Neutrophil (primary cell): Measurements from ENCODE around the gene PRTFDC1.

Source experiments
- H3K27ac ChIP-seq: fragments of 200-600 bp; sonication (generic); 2 replicates; pipeline ENCODE4 v1.5.1; 2016; ENCODE audit warnings: mild to moderate bottlenecking, moderate library complexity
- H3K27me3 ChIP-seq: fragments of 200-600 bp; sonication (generic); 2 replicates; pipeline ENCODE4 v1.6.0; 2016; ENCODE audit warnings: mild to moderate bottlenecking
- H3K36me3 ChIP-seq: fragments of 200-600 bp; sonication (generic); 2 replicates; pipeline ENCODE4 v1.5.1; 2017
- H3K4me1 ChIP-seq, 2 experiments: fragments of 200-600 bp in 1 of 2; sonication (generic) in 1 of 2; 1 replicate in 1 of 2; 2 replicates in 1 of 2; pipeline versions ENCODE4 v1.5.1 to v1.6.1; 2013 to 2016; ENCODE audit warnings: low read depth in 1 of 2, low read length in 1 of 2, mild to moderate bottlenecking in 1 of 2, moderate library complexity in 1 of 2; ENCODE audit not compliant: control insufficient read depth in 1 of 2, insufficient read depth in 1 of 2
- H3K4me3 ChIP-seq, 2 experiments: fragments of 200-600 bp in 1 of 2; sonication (generic) in 1 of 2; 1 replicate in 1 of 2; 2 replicates in 1 of 2; pipeline ENCODE4 v1.5.1; 2013 to 2016; ENCODE audit warnings: low read depth in 1 of 2, low read length in 1 of 2, mild to moderate bottlenecking in 1 of 2, moderate library complexity in 1 of 2
- H3K9me3 ChIP-seq: fragments of 200-600 bp; sonication (generic); 2 replicates; pipeline ENCODE4 v1.5.1; 2016
- TF ChIP-seq, protein P1 (sequence below): fragments of 200-600 bp; sonication (generic); IDR thresholded peaks from 2 replicates; pipeline ENCODE4 v1.5.1; 2016; ENCODE audit warnings: antibody characterized with exemption

Gene PRTFDC1

DNA sequence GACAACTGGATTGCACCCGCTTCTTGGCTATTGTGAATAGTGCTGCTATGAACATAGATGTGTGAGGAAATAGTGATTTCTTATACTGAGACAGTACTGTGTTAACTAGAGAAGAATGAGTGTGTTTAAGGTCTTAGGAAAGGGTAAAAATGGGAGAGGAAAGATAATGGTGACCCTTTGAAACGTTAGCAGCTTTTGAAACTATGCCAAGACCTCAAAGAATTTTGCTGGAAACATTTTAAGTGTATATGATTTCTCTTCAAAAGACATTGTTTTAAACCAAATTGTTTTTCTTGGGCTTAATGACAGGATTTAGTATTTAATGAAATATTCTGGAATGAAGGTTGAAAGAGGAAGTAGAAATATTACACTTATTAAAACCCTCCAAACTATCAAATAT is 127.9 kb downstream of the PRTFDC1 start:
- TF ChIP-seq, protein P1, sequence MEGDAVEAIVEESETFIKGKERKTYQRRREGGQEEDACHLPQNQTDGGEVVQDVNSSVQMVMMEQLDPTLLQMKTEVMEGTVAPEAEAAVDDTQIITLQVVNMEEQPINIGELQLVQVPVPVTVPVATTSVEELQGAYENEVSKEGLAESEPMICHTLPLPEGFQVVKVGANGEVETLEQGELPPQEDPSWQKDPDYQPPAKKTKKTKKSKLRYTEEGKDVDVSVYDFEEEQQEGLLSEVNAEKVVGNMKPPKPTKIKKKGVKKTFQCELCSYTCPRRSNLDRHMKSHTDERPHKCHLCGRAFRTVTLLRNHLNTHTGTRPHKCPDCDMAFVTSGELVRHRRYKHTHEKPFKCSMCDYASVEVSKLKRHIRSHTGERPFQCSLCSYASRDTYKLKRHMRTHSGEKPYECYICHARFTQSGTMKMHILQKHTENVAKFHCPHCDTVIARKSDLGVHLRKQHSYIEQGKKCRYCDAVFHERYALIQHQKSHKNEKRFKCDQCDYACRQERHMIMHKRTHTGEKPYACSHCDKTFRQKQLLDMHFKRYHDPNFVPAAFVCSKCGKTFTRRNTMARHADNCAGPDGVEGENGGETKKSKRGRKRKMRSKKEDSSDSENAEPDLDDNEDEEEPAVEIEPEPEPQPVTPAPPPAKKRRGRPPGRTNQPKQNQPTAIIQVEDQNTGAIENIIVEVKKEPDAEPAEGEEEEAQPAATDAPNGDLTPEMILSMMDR: no peak
- Histone ChIP-seq H3K27me3 (no peaks in the 10 kb centered on the region), H3K27ac (no peak overlapping the region), H3K4me1 (no peaks in the 10 kb centered on the region), H3K9me3 (no peaks in the 10 kb centered on the region), H3K4me3 (no peak overlapping the region), H3K36me3 (no peaks in the 10 kb centered on the region)

DNA sequence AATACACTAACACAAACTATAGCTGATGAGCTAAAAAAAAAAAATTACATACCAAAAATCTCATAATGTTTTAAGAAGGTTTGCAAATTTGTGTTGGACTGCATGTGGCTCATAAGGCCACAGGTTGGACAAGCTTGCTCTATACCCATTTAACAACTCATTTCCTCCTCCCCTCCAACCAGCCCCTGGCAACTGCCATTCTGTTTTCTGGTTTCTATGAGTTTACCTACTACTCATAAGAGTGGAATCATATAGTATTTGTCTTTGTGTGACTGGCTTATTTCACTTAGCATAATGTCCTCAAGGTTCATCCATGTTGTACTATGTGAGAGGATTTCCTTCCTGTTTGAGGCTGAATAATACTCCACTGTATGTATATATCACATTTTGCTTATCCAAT is 128.3 kb downstream of the PRTFDC1 start:
- H3K9me3 ChIP-seq: no peaks in the 10 kb centered on the region
- H3K36me3 ChIP-seq: no peaks in the 10 kb centered on the region
- no peaks in the 10 kb centered on the region for H3K27me3 ChIP-seq
- H3K4me3 ChIP-seq: no peak overlapping the region
- TF ChIP-seq, protein P1: no peak
- no peak overlapping the region for H3K27ac ChIP-seq
- H3K4me1 ChIP-seq: no peaks in the 10 kb centered on the region

DNA sequence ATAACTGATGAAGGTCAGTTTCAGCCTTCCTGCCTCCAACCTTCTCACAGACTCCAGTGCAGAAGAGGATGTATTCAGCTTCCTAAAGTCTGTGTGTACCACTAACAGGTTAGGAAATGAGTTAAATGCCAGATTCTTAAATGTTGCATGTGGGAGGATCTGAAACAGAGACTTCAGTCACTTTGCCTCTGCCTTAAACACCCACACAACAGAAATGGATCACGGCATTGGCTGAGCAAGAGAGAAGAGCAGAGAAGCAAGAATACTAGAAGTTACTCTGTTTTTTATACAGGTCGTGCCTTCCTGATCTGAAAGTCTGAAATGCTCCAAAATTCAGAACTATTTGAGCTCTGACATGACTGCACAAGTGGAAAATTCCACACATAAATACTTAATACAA is 129.8 kb downstream of the PRTFDC1 start:
- TF ChIP-seq, protein P1: no peak
- H3K4me3 ChIP-seq: no peak overlapping the region
- no peaks in the 10 kb centered on the region for H3K36me3 ChIP-seq
- no peaks in the 10 kb centered on the region for H3K27me3 ChIP-seq
- H3K4me1 ChIP-seq: no peaks in the 10 kb centered on the region
- H3K27ac ChIP-seq: no peak overlapping the region
- H3K9me3 ChIP-seq: no peaks in the 10 kb centered on the region

DNA sequence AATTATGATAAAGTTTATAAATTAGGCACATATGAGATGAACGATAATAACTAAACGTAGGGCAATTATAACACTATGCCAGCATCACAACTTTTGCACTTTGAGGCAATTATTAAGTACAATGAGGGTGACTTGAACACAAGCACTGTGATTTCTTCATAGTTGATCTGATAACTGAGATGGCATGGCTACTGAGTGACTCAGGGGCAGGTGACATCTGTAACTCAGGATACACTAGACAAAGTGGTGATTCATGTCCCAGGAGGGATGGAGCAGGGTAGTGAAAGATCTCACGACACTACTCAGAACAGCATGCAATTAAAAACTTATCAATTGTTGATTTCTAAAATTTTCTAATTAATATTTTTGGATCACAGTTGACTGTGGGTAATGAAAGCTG is 130.4 kb downstream of the PRTFDC1 start:
- H3K36me3 ChIP-seq: no peaks in the 10 kb centered on the region
- H3K27me3 ChIP-seq: no peaks in the 10 kb centered on the region
- no peaks in the 10 kb centered on the region for H3K4me1 ChIP-seq
- H3K9me3 ChIP-seq: no peaks in the 10 kb centered on the region
- no peak overlapping the region for H3K4me3 ChIP-seq
- TF ChIP-seq, protein P1: no peak
- no peak overlapping the region for H3K27ac ChIP-seq

DNA sequence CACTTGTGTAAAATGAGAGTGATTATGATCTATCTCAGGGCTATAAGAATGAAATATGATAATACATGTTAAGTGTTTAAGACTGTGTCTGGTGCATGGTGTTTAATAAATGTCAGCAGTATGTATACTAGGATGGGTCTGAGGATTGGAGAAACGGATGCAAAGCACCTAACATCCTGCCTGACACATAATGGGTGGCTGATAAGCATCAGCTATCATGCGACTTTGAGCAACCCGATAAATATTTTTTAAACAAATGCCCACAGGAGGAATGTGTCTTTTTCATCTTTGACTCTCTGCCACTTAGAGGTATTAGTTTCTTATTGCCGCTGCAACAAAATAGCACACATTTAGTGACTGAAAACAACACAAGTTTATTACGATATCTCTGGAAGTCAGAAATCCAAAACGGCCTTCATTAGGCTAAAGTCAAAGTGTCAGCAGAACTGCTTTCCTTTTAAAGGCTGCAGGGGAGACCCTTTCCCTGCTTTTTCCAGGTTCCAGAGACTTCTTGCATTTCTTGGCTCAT is 135.5 kb downstream of the PRTFDC1 start:
- TF ChIP-seq, protein P1: no peak
- Histone ChIP-seq H3K27me3 (no peaks in the 10 kb centered on the region), H3K9me3 (no peaks in the 10 kb centered on the region), H3K4me3 (no peak overlapping the region), H3K4me1 (no peaks in the 10 kb centered on the region), H3K27ac (no peak overlapping the region), H3K36me3 (no peaks in the 10 kb centered on the region)
